CD4-positive, CD25-positive, alpha-beta regulatory T cell (primary cell): ENCODE data around the gene RGS19. TPM values are rescaled to one million over a fixed set of nuclear protein-coding genes. Genes with fewer than 3 reads are reported as not detected.

Experiments
- polyA plus RNA-seq, 4 donors: library from polyadenylated mRNA; unstranded; fragments of 300-500 nt; fragmentation: Illumina TruSeq; gene quantifications; one replicate each; pipeline ENCODE4 v1.2.3, GENCODE V29; 2021
- total RNA-seq: library from RNA; stranded (reverse); gene quantifications from one replicate; pipeline ENCODE4 v1.2.3, GENCODE V29; 2022

Gene RGS19
- total and polyA plus RNA-seq, 5 donors from 2014 or later, result 50.7 to 105 (median 85.2) TPM

Other genes with a start within 250 kb of the RGS19 start
- gene ZBTB46, start 248.3 kb downstream of the RGS19 start, total RNA-seq, result 0.49 TPM
- gene ZBTB46, start 248.3 kb downstream of the RGS19 start, polyA plus RNA-seq, result under 1 TPM in 2 of 4 donors, not detected in 2; 0.03 to 0.09 TPM
- gene ABHD16B, start 218.0 kb downstream of the RGS19 start, total RNA-seq, result not detected
- gene ABHD16B, start 218.0 kb downstream of the RGS19 start, polyA plus RNA-seq, result under 1 TPM in 1 of 4 donors, not detected in 3; 0.21 TPM
- 33.7 TPM for gene TPD52L2, start 214.2 kb downstream of the RGS19 start, total RNA-seq
- 10 to 100 TPM; 69.0 to 72.1 (median 69.9) TPM for gene TPD52L2, start 214.2 kb downstream of the RGS19 start, polyA plus RNA-seq
- 34.9 TPM for gene DNAJC5, start 184.4 kb downstream of the RGS19 start, total RNA-seq
- gene DNAJC5, start 184.4 kb downstream of the RGS19 start, polyA plus RNA-seq, result 1 to 10 TPM; 5.0 to 7.0 (median 5.8) TPM
- gene UCKL1, start 123.1 kb downstream of the RGS19 start, total RNA-seq, result 43.0 TPM
- 10 to 100 TPM; 25.1 to 35.7 (median 31.6) TPM for gene UCKL1, start 123.1 kb downstream of the RGS19 start, polyA plus RNA-seq
- gene ZNF512B, start 109.6 kb downstream of the RGS19 start, total RNA-seq, result 21.2 TPM
- under 1 TPM; 0.41 to 0.47 (median 0.45) TPM for gene ZNF512B, start 109.6 kb downstream of the RGS19 start, polyA plus RNA-seq
- gene SAMD10, start 99.9 kb downstream of the RGS19 start, total RNA-seq, result 14.3 TPM
- 1 to 10 TPM; 5.9 to 8.3 (median 7.2) TPM for gene SAMD10, start 99.9 kb downstream of the RGS19 start, polyA plus RNA-seq
- gene PRPF6, start 98.4 kb downstream of the RGS19 start, total RNA-seq, result 61.8 TPM
- 10 to 100 TPM; 76.8 to 85.3 (median 80.1) TPM for gene PRPF6, start 98.4 kb downstream of the RGS19 start, polyA plus RNA-seq
- gene C20orf204, start 43.3 kb downstream of the RGS19 start, total RNA-seq, result 6.0 TPM
- gene C20orf204, start 43.3 kb downstream of the RGS19 start, polyA plus RNA-seq, result 1 to 10 TPM in 1 of 4 donors, under 1 TPM in 2, not detected in 1; 0.89 to 1.4 (median 0.91) TPM
- gene SOX18, start 29.9 kb downstream of the RGS19 start, total RNA-seq, result not detected
- gene SOX18, start 29.9 kb downstream of the RGS19 start, polyA plus RNA-seq, result not detected
- gene TCEA2, start 16.3 kb downstream of the RGS19 start, total RNA-seq, result 24.8 TPM
- gene TCEA2, start 16.3 kb downstream of the RGS19 start, polyA plus RNA-seq, result 10 to 100 TPM; 17.7 to 27.1 (median 20.9) TPM
- 1.3 TPM for gene OPRL1, start 564 bp upstream of the RGS19 start, total RNA-seq
- gene OPRL1, start 564 bp upstream of the RGS19 start, polyA plus RNA-seq, result 1 to 10 TPM in 1 of 4 donors, under 1 TPM in 3; 0.58 to 1.1 (median 0.59) TPM
- not detected for gene LKAAEAR1, start 4.9 kb upstream of the RGS19 start, total RNA-seq
- 1 to 10 TPM in 1 of 4 donors, under 1 TPM in 1, not detected in 2; 0.42 to 1.4 TPM for gene LKAAEAR1, start 4.9 kb upstream of the RGS19 start, polyA plus RNA-seq
- not detected for gene NPBWR2, start 28.0 kb upstream of the RGS19 start, total RNA-seq
- gene NPBWR2, start 28.0 kb upstream of the RGS19 start, polyA plus RNA-seq, result not detected
- gene MYT1, start 84.9 kb upstream of the RGS19 start, total RNA-seq, result not detected
- gene MYT1, start 84.9 kb upstream of the RGS19 start, polyA plus RNA-seq, result under 1 TPM in 1 of 4 donors, not detected in 3; 0.14 TPM
- gene PCMTD2, start 176.2 kb upstream of the RGS19 start, total RNA-seq, result 112 TPM
- 10 to 100 TPM; 51.1 to 84.1 (median 72.4) TPM for gene PCMTD2, start 176.2 kb upstream of the RGS19 start, polyA plus RNA-seq